Left hindlimb (tissue), 1 donor: Measurements from ENCODE around the gene GJA1.
A peak's percentile ranks its signal among the peaks of the same experiment; 100 is the strongest.
"Not testable (repeated sequence)": the region's sequence is repeated elsewhere in the genome, so short reads cannot be mapped to it uniquely, and the experiment has no call there.

Experiments used
- DNase-seq: peaks from one replicate; pipeline ENCODE4 v3.0.0-alpha.2; 2018

The GJA1 gene

GRCh38 chr6:121435444-121436069, at the start of gene GJA1:
GJA1 (plus strand) TSS chr6:121435646; CDS start chr6:121446848, 11,202 bp downstream.
- peak; percentile 84 for DNase-seq

GRCh38 chr6:121386551-121386950, 48.9 kb upstream of the GJA1 start:
- not testable (repeated sequence) for DNase-seq

- no peak for DNase-seq
Measured at GRCh38 chr6:121389419-121389818, 46.0 kb upstream of the GJA1 start.

GRCh38 chr6:121393731-121394505, 41.5 kb upstream of the GJA1 start:
- DNase-seq: no peak

- DNase-seq: no peak
Measured at GRCh38 chr6:121395736-121396135, 39.7 kb upstream of the GJA1 start.

- DNase-seq: not testable (repeated sequence)
Measured at GRCh38 chr6:121397188-121397587, 38.3 kb upstream of the GJA1 start.

- DNase-seq: no peak
Measured at GRCh38 chr6:121398127-121398526, 37.3 kb upstream of the GJA1 start.

GRCh38 chr6:121399966-121400365, 35.5 kb upstream of the GJA1 start:
- DNase-seq: no peak

GRCh38 chr6:121403964-121404363, 31.5 kb upstream of the GJA1 start:
- DNase-seq: no peak

- no peak for DNase-seq
Measured at GRCh38 chr6:121405306-121405705, 30.1 kb upstream of the GJA1 start.

- DNase-seq: no peak
Measured at GRCh38 chr6:121408321-121408720, 27.1 kb upstream of the GJA1 start.

- DNase-seq: no peak
Measured at GRCh38 chr6:121413879-121414278, 21.6 kb upstream of the GJA1 start.

GRCh38 chr6:121418346-121418745, 17.1 kb upstream of the GJA1 start:
- no peak for DNase-seq

GRCh38 chr6:121426686-121427085, 8.8 kb upstream of the GJA1 start:
- no peak for DNase-seq

- no peak for DNase-seq
Measured at GRCh38 chr6:121428872-121429756, 6.3 kb upstream of the GJA1 start.

- no peak for DNase-seq
Measured at GRCh38 chr6:121430514-121431460, 4.7 kb upstream of the GJA1 start.

GRCh38 chr6:121431776-121432175, 3.7 kb upstream of the GJA1 start:
- not testable (repeated sequence) for DNase-seq

- no peak for DNase-seq
Measured at GRCh38 chr6:121434037-121434770, 1.2 kb upstream of the GJA1 start.

- no peak for DNase-seq
Measured at GRCh38 chr6:121436274-121436857, 920 bp downstream of the GJA1 start.

- DNase-seq: peak; percentile 79
Measured at GRCh38 chr6:121436960-121437850, 1.8 kb downstream of the GJA1 start.
